NCI-H1930 (cell line): ENCODE data around the gene GMDS.
A peak's percentile ranks its signal among the peaks of the same experiment; 100 is the strongest.

Experiments used
- DNase-seq, 2 experiments: peaks; one replicate each; lab custom pipeline; 2025; lab: John Stamatoyannopoulos, UW

The GMDS gene

GRCh38 chr6:1604158-1605003, 641.0 kb downstream of the GMDS start:
- DNase-seq = peak in 1 of 2 experiments; percentile 42

- DNase-seq = no peak
Observed at GRCh38 chr6:1603708-1604107, 641.7 kb downstream of the GMDS start.

GRCh38 chr6:1602049-1602713, 643.2 kb downstream of the GMDS start:
- no peak for DNase-seq

GRCh38 chr6:1601158-1602048, 644.0 kb downstream of the GMDS start:
- DNase-seq = no peak

- no peak for DNase-seq
Observed at GRCh38 chr6:1600764-1601157, 644.6 kb downstream of the GMDS start.

GRCh38 chr6:1600063-1600763, 645.2 kb downstream of the GMDS start:
- no peak for DNase-seq

- DNase-seq = no peak
Observed at GRCh38 chr6:1599469-1599868, 645.9 kb downstream of the GMDS start.

GRCh38 chr6:1598886-1599285, 646.5 kb downstream of the GMDS start:
- DNase-seq = no peak

- DNase-seq = no peak
Observed at GRCh38 chr6:1598433-1598832, 647.0 kb downstream of the GMDS start.

- no peak for DNase-seq
Observed at GRCh38 chr6:1597924-1598323, 647.5 kb downstream of the GMDS start.

- DNase-seq = no peak
Observed at GRCh38 chr6:1597121-1597744, 648.2 kb downstream of the GMDS start.

GRCh38 chr6:1596088-1596852, 649.1 kb downstream of the GMDS start:
- DNase-seq = peak in 1 of 2 experiments; percentile 37

- DNase-seq = no peak
Observed at GRCh38 chr6:1595271-1596087, 649.9 kb downstream of the GMDS start.

- DNase-seq = no peak
Observed at GRCh38 chr6:1594445-1595200, 650.8 kb downstream of the GMDS start.

- DNase-seq = no peak
Observed at GRCh38 chr6:1593958-1594314, 651.5 kb downstream of the GMDS start.

- DNase-seq = no peak
Observed at GRCh38 chr6:1593286-1593957, 652.0 kb downstream of the GMDS start.

GRCh38 chr6:1592852-1593251, 652.6 kb downstream of the GMDS start:
- DNase-seq = no peak

- no peak for DNase-seq
Observed at GRCh38 chr6:1591926-1592325, 653.5 kb downstream of the GMDS start.
